HFFc6 (cell line): ENCODE data around the gene SAG. TPM values are rescaled to one million over a fixed set of nuclear protein-coding genes. Genes with fewer than 3 reads are reported as not detected.

Experiments used
- DNase-seq: peaks from one replicate; pipeline ENCODE4 v3.0.0-alpha.2; 2018
- H3K27ac Mint-ChIP-seq: 2 replicates; pipeline ENCODE4 v1.8.0; 2020; ENCODE audit warnings: mild to moderate bottlenecking, mixed read lengths
- H3K27me3 Mint-ChIP-seq: 2 replicates; pipeline ENCODE4 v1.8.0; 2021; ENCODE audit warnings: mild to moderate bottlenecking, moderate library complexity, mixed read lengths; ENCODE audit not compliant: insufficient read depth
- H3K36me3 Mint-ChIP-seq: 2 replicates; pipeline ENCODE4 v1.8.0; 2021; ENCODE audit warnings: low read depth, mixed read lengths
- H3K4me1 Mint-ChIP-seq: 2 replicates; pipeline ENCODE4 v1.8.0; 2020; ENCODE audit warnings: low read depth, mixed read lengths
- H3K4me3 Mint-ChIP-seq: 2 replicates; pipeline ENCODE4 v1.8.0; 2020; ENCODE audit warnings: mild to moderate bottlenecking, moderate library complexity, mixed read lengths
- H3K9me3 Mint-ChIP-seq: 2 replicates; pipeline ENCODE4 v1.8.0; 2020; ENCODE audit warnings: mild to moderate bottlenecking, mixed read lengths
- CTCF ChIP-seq: fragments of 200-600 bp; sonication (generic); IDR thresholded peaks from 2 replicates; pipeline ENCODE4 v1.5.0; 2021; ENCODE audit warnings: antibody characterized with exemption, mild to moderate bottlenecking
- total RNA-seq, 6 experiments: library from RNA; stranded (reverse); fragmentation: NEBNext Ultra II Directional; extraction: Animal tissue kit (Norgen Biotek cat#: 25700); gene quantifications; 2 replicates in 1 of 6; 3 replicates in 5 of 6; pipeline ENCODE4 v1.2.3, GENCODE V29; 2021

SAG gene
- total RNA-seq, 6 experiments from 2014 or later: not detected

- Mint-ChIP-seq H3K36me3 (no peaks in the 10 kb centered on the region), H3K4me1 (no peaks in the 10 kb centered on the region), H3K4me3 (no peak overlapping the region), H3K9me3 (no peaks in the 10 kb centered on the region), H3K27me3 (peaks cover 38% of the 10 kb centered on the region), H3K27ac (no peak overlapping the region)
- no peak for DNase-seq
- no peak for TF ChIP-seq CTCF
These were observed 35.6 kb downstream of the SAG start for GRCh38 chr2:233343171-233343705.

- H3K36me3 Mint-ChIP-seq: no peaks in the 10 kb centered on the region
- peaks cover 49% of the 10 kb centered on the region for H3K27me3 Mint-ChIP-seq
- no peaks in the 10 kb centered on the region for H3K9me3 Mint-ChIP-seq
- no peak overlapping the region for H3K4me3 Mint-ChIP-seq
- no peak for DNase-seq
- no peak overlapping the region for H3K27ac Mint-ChIP-seq
- H3K4me1 Mint-ChIP-seq: peaks cover 25% of the 10 kb centered on the region
- TF ChIP-seq CTCF: no peak
These were observed 38.8 kb downstream of the SAG start for GRCh38 chr2:233346376-233346775.

GRCh38 chr2:233346930-233347329 lies 39.3 kb downstream of the SAG start:
- no peak for DNase-seq
- Mint-ChIP-seq H3K9me3 (no peaks in the 10 kb centered on the region), H3K36me3 (no peaks in the 10 kb centered on the region), H3K27ac (no peak overlapping the region), H3K4me1 (peaks cover 30% of the 10 kb centered on the region), H3K27me3 (peaks cover 49% of the 10 kb centered on the region), H3K4me3 (no peak overlapping the region)
- TF ChIP-seq CTCF: no peak

- peaks cover 40% of the 10 kb centered on the region for H3K27me3 Mint-ChIP-seq
- no peak overlapping the region for H3K4me3 Mint-ChIP-seq
- no peaks in the 10 kb centered on the region for H3K9me3 Mint-ChIP-seq
- H3K27ac Mint-ChIP-seq: no peak overlapping the region
- TF ChIP-seq CTCF: no peak
- H3K4me1 Mint-ChIP-seq: peaks cover 46% of the 10 kb centered on the region
- no peaks in the 10 kb centered on the region for H3K36me3 Mint-ChIP-seq
- no peak for DNase-seq
These were observed 41.7 kb downstream of the SAG start for GRCh38 chr2:233349005-233349998.

- Mint-ChIP-seq H3K27me3 (peaks cover 28% of the 10 kb centered on the region), H3K4me3 (peak overlapping the region; percentile 62), H3K4me1 (peaks cover 52% of the 10 kb centered on the region), H3K27ac (peak overlapping the region; percentile 89), H3K36me3 (no peaks in the 10 kb centered on the region), H3K9me3 (no peaks in the 10 kb centered on the region)
- peak; percentile 96 for DNase-seq
- TF ChIP-seq CTCF: peak; percentile 53
These were observed 43.1 kb downstream of the SAG start for GRCh38 chr2:233350708-233351107.
